ENCODE measurements around the gene CLIC3.
A peak's percentile ranks its signal among the peaks of the same experiment; 100 is the strongest.

The CLIC3 gene

GRCh38 chr9:136983656-136984314 lies 12.6 kb downstream of the CLIC3 start:
- DNase-seq, result no peak
- intact Hi-C loops (cut with DNase I), result no loop called here

GRCh38 chr9:136983167-136983566 lies 13.2 kb downstream of the CLIC3 start:
- intact Hi-C loops (cut with DNase I), result no loop called here

GRCh38 chr9:136982232-136983051 lies 13.9 kb downstream of the CLIC3 start, which contains the start of gene LCNL1:
TSS of gene LCNL1 (plus strand) at chr9:136982993. CDS start at chr9:136983587, 594 bp downstream.
- intact Hi-C loops (cut with DNase I), result no loop called here
- DNase-seq, result peak in 7 of 10 donors; percentile 43 to 91 (median 55)

More at GRCh38 chr9:136983167-136983566, 13.2 kb downstream of the CLIC3 start:
- DNase-seq, result no peak

GRCh38 chr9:136981588-136982231 lies 14.7 kb downstream of the CLIC3 start:
- peak in 4 of 10 donors; percentile 41 to 61 (median 48) for DNase-seq
- intact Hi-C loops (cut with DNase I), result no loop called here

GRCh38 chr9:136980669-136981478 lies 15.5 kb downstream of the CLIC3 start:
- no peak for DNase-seq
- intact Hi-C loops (cut with DNase I), result no loop called here

- DNase-seq, result peak in 1 of 10 donors; percentile 35
Observed at GRCh38 chr9:136979769-136980587, 16.4 kb downstream of the CLIC3 start.

GRCh38 chr9:136978865-136979544 lies 17.4 kb downstream of the CLIC3 start:
- intact Hi-C loops (cut with DNase I), result no loop called here
- DNase-seq, result no peak

More at GRCh38 chr9:136979769-136980587, 16.4 kb downstream of the CLIC3 start:
- intact Hi-C loops (cut with DNase I), result no loop called here

GRCh38 chr9:136978073-136978864 lies 18.1 kb downstream of the CLIC3 start:
- peak; percentile 85 to 99 (median 92) for DNase-seq
- intact Hi-C loops (cut with DNase I), result no loop called here

- no peak for DNase-seq
- intact Hi-C loops (cut with DNase I), result loop anchor here (2.0 kb wide), 1 partner anchor 29 kb away; no protein-coding TSS in a partner anchor
Observed at GRCh38 chr9:136977649-136978072, 18.7 kb downstream of the CLIC3 start.

GRCh38 chr9:136977223-136977622 lies 19.1 kb downstream of the CLIC3 start, which contains the start of gene PTGDS:
TSS of gene PTGDS (plus strand) at chr9:136977504. CDS start at chr9:136977579, 75 bp downstream.
- intact Hi-C loops (cut with DNase I), result loop anchor here (2.0 kb wide), 1 partner anchor 28 kb away; no protein-coding TSS in a partner anchor
- DNase-seq, result peak; percentile 91 to 99 (median 96)

- intact Hi-C loops (cut with DNase I), result loop anchor here (2.0 kb wide), 1 partner anchor 27 kb away; no protein-coding TSS in a partner anchor
- peak in 9 of 10 donors; percentile 72 to 97 (median 84) for DNase-seq
Observed at GRCh38 chr9:136975644-136976043, 20.7 kb downstream of the CLIC3 start.

GRCh38 chr9:136974817-136975535 lies 21.4 kb downstream of the CLIC3 start:
- no peak for DNase-seq
- intact Hi-C loops (cut with DNase I), result no loop called here

- DNase-seq, result no peak
- intact Hi-C loops (cut with DNase I), result no loop called here
Observed at GRCh38 chr9:136973618-136974617, 22.4 kb downstream of the CLIC3 start.

GRCh38 chr9:136972743-136973142 lies 23.6 kb downstream of the CLIC3 start:
- DNase-seq, result no peak
- intact Hi-C loops (cut with DNase I), result no loop called here

- intact Hi-C loops (cut with DNase I), result no loop called here
- no peak for DNase-seq
Observed at GRCh38 chr9:136972335-136972734, 24.0 kb downstream of the CLIC3 start.

GRCh38 chr9:136971746-136972145 lies 24.6 kb downstream of the CLIC3 start:
- intact Hi-C loops (cut with DNase I), result no loop called here
- no peak for DNase-seq
